Testis (tissue), 2 donors: ENCODE measurements around the gene SH3D21.

Experiments used
- CTCF ChIP-seq, 3 experiments: fragments of 450-650 bp in 2 of 3; fragments of 200-600 bp in 1 of 3; sonication (generic) in 1 of 3; IDR thresholded peaks; one replicate each; pipeline ENCODE4 v1.5.1; 2016 to 2019; ENCODE audit warnings: antibody characterized with exemption in 3 of 3, mild to moderate bottlenecking in 2 of 3, moderate library complexity in 1 of 3
- POLR2A ChIP-seq: fragments of 450-650 bp; IDR thresholded peaks from one replicate; pipeline ENCODE4 v1.6.1; 2017; ENCODE audit warnings: antibody characterized with exemption, mild to moderate bottlenecking, moderate library complexity

DNA sequence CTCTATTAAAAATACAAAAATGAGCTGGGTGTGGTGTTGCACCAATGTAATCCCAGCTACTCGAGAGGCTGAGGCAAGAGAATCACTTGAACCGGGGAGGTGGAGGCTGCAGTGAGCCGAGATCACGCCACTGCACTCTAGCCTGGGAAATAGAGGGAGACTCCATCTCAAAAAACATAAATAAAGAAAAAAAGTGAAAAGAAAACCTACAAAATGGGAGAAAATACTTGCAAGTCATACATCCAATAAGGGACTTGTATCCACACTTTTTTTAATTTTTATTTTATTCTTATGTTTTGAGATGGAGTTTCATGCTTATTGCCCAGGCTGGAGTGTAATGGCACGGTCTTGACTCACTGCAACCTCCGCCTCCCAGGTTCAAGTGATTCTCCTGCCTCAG lies 29.5 kb upstream of the SH3D21 start:
- no peak for TF ChIP-seq CTCF (IDR thresholded peaks at IDR 0.05)
- no peak for TF ChIP-seq POLR2A
